Measurements from ENCODE around the gene EEFSEC.

The EEFSEC gene

GRCh38 chr3:128378631-128379347 lies 225.5 kb downstream of the EEFSEC start:
- DNase-seq: no peak

GRCh38 chr3:128379367-128380160 lies 226.3 kb downstream of the EEFSEC start:
- DNase-seq: no peak

GRCh38 chr3:128380295-128380694 lies 227.0 kb downstream of the EEFSEC start:
- DNase-seq: no peak

- no peak for DNase-seq
Measured at GRCh38 chr3:128380719-128381118, 227.4 kb downstream of the EEFSEC start.

- no peak for DNase-seq
Measured at GRCh38 chr3:128381609-128382008, 228.3 kb downstream of the EEFSEC start.

- DNase-seq: no peak
Measured at GRCh38 chr3:128382221-128382807, 229.0 kb downstream of the EEFSEC start.

GRCh38 chr3:128383316-128384235 lies 230.3 kb downstream of the EEFSEC start:
- DNase-seq: peak; percentile 88

- no peak for DNase-seq
Measured at GRCh38 chr3:128385080-128385832, 232.0 kb downstream of the EEFSEC start.

GRCh38 chr3:128388932-128389331 lies 235.7 kb downstream of the EEFSEC start:
- no peak for DNase-seq

GRCh38 chr3:128390867-128391266 lies 237.6 kb downstream of the EEFSEC start:
- no peak for DNase-seq

GRCh38 chr3:128392021-128392420 lies 238.7 kb downstream of the EEFSEC start:
- DNase-seq: no peak

GRCh38 chr3:128392818-128393544 lies 239.7 kb downstream of the EEFSEC start:
- DNase-seq: no peak

GRCh38 chr3:128394033-128394432 lies 240.8 kb downstream of the EEFSEC start:
- peak; percentile 84 for DNase-seq

- no peak for DNase-seq
Measured at GRCh38 chr3:128395046-128395445, 241.8 kb downstream of the EEFSEC start.

GRCh38 chr3:128395500-128396162 lies 242.3 kb downstream of the EEFSEC start:
- DNase-seq: peak; percentile 53

- DNase-seq: no peak
Measured at GRCh38 chr3:128397484-128397883, 244.2 kb downstream of the EEFSEC start.

GRCh38 chr3:128398586-128398985 lies 245.3 kb downstream of the EEFSEC start:
- no peak for DNase-seq

GRCh38 chr3:128399221-128399915 lies 246.1 kb downstream of the EEFSEC start:
- no peak for DNase-seq

GRCh38 chr3:128400671-128401070 lies 247.4 kb downstream of the EEFSEC start:
- no peak for DNase-seq

- DNase-seq: no peak
Measured at GRCh38 chr3:128402319-128402718, 249.0 kb downstream of the EEFSEC start.

All from hematopoietic multipotent progenitor cell treated with erythropoietin and hydrocortisone succinate and interleukin-3 and kit ligand, for 4 days (in vitro differentiated cells).